Measurements from ENCODE around the gene METRNL.

GRCh38 chr17:83115832-83116231, 36.4 kb downstream of the METRNL start:
- TF ChIP-seq CTCF (IDR thresholded peaks at IDR 0.05) (no peak), POLR2A (IDR thresholded peaks at IDR 0.05) (no peak)

All from uterus (tissue), 2 donors.